ENCODE results near the gene NOX3.
"Not testable (repeated sequence)": the region's sequence is repeated elsewhere in the genome, so short reads cannot be mapped to it uniquely, and the experiment has no call there.

NOX3 gene, protein sequence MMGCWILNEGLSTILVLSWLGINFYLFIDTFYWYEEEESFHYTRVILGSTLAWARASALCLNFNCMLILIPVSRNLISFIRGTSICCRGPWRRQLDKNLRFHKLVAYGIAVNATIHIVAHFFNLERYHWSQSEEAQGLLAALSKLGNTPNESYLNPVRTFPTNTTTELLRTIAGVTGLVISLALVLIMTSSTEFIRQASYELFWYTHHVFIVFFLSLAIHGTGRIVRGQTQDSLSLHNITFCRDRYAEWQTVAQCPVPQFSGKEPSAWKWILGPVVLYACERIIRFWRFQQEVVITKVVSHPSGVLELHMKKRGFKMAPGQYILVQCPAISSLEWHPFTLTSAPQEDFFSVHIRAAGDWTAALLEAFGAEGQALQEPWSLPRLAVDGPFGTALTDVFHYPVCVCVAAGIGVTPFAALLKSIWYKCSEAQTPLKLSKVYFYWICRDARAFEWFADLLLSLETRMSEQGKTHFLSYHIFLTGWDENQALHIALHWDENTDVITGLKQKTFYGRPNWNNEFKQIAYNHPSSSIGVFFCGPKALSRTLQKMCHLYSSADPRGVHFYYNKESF

DNA sequence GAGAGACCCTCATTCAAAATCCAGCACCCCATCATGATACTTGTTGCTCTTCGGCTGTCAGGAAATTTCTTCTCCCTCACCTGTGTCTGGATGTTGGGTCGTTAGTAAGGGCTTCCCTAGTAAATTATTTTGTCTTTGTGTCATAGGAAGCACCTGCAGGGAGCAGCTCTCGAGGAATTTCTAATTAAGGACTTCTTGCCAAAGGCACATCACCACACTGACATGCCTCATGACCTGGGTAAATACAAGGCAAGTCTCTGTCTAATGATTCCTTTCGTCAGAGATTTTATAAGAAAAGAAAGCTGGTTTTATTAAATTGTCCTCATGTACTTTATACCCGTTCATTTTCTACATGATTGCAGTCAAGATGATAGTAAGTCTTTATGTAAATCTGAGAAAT lies at the start of gene NOX3:
NOX3 (minus strand) TSS at position 74 of the 400 bp plus-strand sequence; CDS start at position 35, 39 bp downstream.
- DNase-seq (ENCODE audit: low read depth in 2 of 2): no peak

DNA sequence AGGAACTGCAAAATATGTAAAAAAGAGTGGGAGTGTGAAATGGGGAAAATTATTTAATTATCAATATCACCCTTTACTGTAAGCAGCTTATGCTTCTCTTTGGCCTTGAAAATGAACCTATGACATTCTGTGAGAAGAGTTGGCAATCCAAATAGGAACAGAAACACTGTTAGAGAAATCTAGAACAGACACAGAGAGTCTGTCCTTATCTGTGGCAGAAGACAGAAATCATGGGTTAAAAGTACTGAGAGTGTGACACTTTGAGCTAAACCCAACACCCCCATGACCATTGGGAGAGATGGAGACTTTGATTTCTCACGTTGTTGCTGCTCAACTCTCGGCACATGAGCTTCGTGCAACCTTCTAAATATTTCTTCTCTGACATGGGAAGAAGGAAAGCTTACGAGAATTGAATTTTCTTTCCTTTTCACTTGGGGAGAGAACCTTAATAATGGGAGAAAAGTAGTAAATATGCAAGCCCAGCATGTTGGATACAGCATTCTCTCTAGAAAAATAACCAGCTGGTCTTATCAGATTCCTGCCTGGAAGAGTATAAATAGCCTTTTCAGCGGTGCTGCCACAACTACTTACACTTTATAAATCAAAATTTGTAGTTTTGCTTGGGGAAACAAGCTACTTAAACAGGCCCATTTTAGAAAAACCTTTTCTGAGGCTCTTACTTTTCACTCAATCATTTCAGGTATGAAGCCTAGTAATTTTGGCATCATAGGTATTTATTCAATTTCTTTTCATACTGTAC lies 49.4 kb upstream of the NOX3 start:
- DNase-seq (ENCODE audit: low read depth in 2 of 2): no peak

DNA sequence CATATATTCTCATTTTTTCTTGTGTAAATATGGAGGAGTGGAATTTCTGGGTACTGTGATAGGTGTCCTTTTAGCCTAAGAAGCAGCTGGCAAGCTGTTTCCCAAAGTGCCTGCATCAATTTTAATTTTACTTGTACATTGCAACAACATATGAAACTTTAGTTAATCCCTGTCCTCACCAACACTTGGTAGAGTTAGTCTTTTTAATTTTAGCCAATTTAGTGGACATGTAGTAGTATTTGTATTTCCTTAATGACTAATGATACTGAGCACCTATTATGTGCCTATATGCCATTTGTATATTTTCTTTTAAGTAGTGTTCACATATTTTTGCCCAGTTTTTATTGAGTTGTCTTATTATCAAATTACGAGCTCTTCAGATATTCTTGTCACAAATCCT lies 46.8 kb upstream of the NOX3 start:
- no peak for DNase-seq (ENCODE audit: low read depth in 2 of 2)

DNA sequence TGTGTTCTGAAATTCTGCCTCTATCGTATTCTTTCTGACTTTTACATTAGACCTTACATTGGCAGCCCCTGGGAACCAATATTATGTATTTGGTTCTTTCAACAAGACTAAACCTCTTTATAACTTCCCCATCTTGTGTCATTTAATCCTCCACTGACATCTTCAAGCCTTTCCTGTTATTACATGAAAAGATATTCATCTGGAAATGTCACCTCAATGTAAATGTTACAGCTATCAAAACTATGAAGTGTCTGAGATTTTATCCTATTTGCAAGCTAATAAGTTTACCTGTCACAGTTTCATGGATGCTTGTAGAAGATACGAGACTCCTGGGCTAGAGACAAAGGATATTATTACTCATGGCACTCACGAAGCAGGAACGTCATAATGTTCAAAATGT lies 43.9 kb upstream of the NOX3 start:
- no peak for DNase-seq (ENCODE audit: low read depth in 2 of 2)

DNA sequence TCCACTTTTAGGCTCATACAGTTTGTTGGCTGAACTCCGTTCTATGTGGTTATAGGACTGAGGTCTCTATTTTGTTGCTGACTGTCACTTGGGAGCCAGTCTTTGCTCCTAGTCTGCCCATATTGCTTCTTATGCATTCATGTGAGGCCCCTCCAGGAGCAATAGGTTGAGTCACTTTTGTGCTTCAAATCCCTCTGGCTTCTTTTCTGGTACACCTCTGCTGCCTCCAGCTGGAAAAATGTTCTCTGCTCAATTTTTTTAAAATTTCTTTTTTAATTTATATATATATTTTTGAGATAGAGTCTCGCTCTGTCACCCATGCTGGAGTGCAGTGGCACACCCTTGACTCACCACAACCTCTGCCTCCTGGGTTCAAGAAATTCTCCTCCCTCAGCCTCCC lies 42.7 kb upstream of the NOX3 start:
- no peak for DNase-seq (ENCODE audit: low read depth in 2 of 2)

DNA sequence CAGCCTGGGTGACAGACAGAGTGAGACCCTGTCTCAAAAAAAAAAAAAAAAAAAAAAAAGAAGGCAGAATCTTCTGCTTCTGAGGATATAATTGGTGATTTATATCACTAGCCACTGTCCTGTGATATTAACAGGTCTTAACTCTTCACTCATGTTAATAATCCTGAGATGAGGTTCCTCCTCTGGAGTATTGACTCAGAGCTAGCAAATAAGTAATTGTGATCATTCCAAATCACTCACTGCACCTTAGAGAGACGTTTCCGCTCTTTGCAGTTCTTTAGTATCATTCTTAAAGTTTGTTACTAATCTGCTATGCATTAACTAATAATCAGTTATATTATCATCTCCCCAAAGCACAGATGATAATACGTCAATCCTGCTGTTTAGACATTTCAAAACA lies 41.6 kb upstream of the NOX3 start:
- no peak for DNase-seq (ENCODE audit: low read depth in 2 of 2)

DNA sequence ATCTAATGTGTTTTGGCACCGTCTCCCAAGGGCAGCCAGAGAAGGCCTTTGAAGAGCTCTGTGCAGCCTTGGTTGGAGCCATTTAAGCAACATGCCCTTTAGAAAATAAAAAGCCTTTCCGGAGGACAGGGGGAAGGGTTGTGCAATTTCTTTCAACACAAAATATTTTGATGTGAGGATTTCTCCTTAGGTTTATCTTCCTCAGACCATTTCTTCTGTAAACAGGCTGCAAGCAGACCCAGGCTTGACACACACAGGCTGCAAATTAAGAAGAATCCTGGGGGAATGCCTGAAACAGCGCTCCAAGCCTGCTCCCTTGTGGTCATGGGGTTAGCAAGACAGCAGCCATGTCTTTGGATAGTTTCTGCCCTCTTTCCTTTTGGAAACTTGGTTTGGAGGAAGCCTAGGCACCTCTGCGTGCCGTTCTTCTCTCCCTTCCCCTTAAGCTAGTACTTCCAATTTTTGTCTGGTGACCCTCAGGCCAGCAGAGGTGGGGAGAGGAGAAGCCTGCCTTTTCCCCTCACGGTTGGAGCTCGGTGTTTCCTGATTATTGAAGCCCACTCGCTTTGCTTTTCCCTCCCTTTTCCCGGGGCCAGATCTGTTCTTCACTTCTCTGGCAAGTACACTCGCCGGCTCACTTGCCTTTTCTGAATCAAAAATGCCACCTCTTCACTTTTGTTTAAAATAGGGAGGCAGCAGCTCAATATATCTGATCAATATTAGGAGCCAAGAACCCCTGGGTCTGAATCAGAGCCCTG lies 39.6 kb upstream of the NOX3 start:
- DNase-seq (ENCODE audit: low read depth in 2 of 2): peak; percentile 80

DNA sequence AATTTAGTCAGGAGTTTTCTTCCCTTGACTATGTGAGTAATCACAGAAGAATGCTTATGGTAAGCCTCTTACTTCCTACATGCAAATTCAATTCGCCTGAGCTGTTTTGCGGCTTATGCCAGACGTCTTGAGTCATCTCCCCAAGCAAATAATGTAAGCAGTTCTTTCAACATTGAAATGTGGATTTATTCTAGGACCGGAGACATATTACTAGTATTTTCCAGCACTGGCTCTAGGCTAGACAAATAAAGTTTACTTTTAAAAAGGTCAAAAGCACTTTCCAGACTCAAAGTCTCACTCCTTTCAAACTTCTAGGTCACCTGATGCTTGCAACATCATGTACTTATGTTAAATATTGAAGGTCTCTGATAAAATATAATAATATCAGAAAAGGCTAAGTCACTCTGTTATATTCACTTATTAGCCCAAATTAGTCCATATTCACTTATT lies 38.1 kb upstream of the NOX3 start:
- DNase-seq (ENCODE audit: low read depth in 2 of 2): peak; percentile 99

DNA sequence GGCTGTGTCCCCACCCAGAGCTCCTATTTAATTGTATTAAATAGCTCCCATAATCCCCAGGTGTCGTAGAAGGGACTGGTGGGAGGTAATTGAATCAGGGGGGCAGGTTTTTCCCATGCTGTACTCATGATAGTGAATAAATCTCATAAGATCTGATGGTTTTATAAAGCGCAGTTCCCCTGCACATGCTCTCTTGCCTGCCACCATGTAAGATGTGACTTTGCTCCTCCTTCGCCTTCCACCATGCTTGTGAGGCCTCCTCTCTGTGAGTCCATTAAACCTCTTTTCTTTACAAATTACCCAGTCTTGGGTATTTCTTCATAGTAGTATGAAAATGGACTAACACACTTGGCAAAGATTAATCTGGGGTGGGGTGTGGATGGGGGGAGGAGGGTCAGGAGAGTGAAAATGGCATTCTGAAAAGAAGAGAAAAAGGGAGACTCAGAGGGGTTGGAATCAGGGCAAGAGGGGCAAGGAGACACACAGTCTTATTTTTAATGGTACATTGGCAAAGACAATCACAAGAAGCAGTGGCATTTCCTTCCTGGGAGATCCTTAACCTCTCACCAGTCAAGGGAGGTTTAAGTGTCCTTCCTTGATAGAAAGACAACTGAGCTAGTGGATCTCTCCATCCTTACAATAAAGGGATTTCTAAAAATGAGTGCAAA lies 37.5 kb upstream of the NOX3 start:
- no peak for DNase-seq (ENCODE audit: low read depth in 2 of 2)

DNA sequence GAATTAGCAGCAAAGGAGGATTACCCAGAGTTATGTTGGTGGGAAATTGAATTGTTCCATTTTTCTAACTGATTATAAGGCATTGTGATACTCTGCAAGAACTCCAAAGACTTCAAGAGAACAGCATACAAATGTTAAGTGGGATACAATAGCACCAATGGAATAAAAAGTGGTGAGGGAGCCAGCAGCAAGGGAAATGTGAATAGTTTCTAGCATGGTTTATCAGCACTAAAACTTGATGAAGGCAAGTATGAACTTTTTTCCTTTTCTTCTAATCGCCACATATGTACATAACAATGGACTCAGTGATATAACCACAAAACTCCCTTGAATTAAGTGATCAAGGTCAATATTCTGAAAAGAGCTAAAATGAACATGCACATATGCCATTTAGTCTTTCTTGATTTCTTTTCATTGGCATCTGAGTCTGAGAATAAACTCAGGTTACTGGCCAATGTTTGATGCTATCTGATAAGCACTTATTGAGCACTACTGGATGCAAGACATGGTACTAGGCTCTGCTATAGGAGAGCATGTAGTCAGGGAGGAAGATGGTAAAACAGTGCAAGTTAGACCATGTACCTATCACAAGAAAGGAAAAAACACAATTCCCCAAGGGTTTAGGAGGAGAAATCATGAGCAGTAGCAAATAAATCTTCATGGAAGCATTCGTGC lies 36.6 kb upstream of the NOX3 start:
- DNase-seq (ENCODE audit: low read depth in 2 of 2): no peak

DNA sequence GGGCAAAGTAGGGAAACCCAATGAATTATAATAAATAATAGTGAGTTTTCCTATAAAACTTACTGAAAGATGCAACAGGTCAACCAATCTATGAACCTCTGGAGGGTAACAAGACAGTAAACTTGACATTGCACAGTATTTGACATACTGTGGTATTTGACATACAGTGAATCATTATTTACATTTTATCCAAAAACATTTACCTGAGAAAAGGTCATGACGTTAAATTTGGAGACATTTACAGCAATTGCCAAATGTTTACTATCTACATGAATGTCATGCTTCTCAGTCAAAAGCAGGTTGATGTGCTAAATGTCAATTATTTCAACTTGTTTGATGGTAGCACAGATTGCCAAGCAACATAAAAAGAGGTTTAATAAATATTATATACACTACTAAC lies 35.8 kb upstream of the NOX3 start:
- no peak for DNase-seq (ENCODE audit: low read depth in 2 of 2)

DNA sequence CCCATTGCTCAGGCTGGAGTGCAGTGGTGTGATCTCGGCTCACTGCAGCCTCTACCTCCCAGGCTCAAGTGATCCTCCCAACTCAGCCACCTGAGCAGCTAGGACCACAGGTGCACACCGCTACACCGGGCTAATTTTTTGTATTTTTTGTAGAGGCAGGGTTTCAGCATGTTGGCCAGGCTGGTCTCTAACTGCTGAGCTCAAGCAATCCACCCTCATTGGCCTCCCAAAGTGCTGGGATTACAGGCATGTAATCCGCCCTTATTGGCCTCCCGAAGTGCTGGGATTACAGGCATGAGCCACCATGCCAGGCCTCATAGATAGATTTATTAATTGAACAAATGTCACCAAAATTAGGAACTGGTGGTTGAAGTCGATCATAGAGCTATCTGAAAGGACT lies 32.6 kb upstream of the NOX3 start:
- DNase-seq (ENCODE audit: low read depth in 2 of 2): not testable (repeated sequence)

DNA sequence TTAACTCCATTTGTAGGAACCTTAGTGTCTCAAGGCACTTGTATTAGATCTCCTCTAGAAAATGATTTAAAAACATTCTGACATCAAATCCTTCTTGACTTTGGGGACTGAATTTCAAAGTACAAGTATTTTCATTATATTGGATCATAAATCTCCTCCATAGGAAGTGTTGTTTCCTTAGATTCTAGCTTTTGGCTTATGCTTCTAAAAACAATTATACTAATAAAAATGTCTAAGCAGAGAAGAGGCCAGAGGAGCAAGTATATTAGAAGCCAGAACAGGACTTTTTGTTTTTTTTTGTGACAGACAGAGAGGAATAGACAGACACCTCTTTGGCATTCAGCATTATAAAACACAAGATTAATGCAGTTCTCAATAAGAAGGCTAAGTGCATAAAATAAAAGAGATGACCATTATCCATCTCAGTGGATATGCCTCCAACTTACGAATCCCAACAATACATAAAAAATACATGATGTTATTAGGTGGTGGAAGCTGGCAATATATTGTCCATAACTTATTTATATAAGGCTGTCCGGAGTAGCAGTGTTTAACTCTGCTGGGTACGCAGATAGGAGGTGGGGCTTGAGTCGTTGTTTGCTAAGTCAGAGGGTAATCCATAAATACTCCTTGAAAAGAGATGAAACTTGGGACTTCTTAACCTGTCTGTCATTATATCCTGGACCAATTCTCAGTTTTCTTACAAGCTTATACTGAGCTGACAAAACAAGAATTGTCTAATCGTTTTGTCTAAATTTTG lies 31.9 kb upstream of the NOX3 start:
- DNase-seq (ENCODE audit: low read depth in 2 of 2): no peak

DNA sequence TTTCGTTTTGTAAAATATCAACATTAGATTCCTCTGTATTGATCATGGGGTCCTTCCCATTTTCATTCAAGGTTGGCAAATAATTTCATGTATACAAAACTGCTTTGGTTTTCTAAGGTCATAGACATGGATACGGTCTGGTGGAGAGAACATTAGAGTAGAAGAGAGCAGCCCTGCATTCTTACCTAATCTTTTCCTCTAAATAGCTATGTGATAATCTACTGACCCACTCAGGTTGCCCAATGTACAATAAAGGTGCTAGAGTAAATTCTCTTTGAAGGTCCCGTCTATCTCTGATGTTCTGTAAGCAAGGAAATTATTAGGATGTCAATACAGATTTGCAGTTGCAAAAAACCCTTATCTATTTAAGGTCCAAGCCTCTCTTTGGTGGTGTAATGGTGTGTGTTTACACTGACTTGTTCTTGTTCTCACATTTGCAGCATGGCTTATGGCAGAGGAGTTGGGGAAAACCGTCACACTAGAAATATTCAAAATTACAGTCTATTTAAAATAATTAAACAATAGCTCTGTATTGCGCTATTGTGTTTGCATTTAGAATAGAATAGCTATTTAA lies 31.2 kb upstream of the NOX3 start:
- no peak for DNase-seq (ENCODE audit: low read depth in 2 of 2)

DNA sequence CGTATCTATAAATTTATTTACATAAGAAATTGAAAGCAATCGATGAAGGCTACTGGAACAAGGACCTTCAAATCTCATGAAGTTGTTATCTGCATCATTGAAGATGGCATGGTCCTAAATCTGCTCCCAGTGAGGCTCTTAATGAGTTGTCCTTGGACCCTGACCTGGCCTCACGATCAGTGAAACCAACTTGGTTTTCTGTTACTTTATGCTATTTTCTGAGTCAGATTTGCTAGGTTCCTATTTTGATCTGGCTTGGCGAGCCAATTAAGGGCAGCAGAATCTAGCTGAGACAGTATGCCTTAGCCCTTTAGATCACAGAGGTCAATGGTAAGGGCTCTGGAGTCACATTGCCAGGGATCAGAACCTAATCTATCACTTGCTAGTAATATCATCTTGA lies 30.1 kb upstream of the NOX3 start:
- no peak for DNase-seq (ENCODE audit: low read depth in 2 of 2)

DNA sequence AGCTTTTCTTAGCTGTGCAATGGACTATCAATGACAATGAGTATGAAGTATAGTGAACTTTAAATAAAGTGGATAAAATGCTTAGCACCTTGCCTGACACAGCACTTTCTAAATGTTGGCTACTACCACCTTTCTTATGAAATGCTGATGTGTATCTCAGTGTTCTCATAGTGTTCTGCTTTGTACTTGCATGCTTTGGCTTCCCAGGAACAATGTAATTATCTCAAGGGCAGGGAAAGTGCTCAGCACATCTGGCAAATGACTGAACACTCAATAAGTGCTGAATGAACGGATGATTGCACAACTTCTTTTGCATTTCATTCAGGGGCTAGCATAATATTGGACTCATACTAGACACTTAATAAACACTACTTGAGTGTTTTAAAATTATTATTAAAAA lies 28.2 kb upstream of the NOX3 start:
- DNase-seq (ENCODE audit: low read depth in 2 of 2): peak; percentile 71 to 75

DNA sequence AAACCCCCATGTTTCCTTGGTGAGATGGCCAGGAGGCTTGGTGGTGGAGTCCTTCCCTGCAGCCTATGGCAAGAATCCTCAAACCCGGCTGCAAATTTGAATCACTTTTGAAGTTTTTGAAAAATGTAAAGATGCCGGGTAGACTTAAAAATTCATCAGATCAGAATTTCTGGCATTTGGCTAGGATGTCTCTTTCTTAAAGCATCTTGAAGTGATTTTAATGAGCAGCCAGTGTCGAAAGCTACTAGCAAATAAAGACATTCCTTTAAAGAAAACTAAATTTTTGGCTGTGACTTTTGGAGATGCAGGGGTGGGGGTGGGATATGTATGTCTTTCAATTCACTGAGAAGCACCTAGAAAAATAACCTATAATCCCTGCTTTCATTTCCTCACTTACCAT lies 25.6 kb upstream of the NOX3 start:
- peak; percentile 89 to 91 for DNase-seq (ENCODE audit: low read depth in 2 of 2)

DNA sequence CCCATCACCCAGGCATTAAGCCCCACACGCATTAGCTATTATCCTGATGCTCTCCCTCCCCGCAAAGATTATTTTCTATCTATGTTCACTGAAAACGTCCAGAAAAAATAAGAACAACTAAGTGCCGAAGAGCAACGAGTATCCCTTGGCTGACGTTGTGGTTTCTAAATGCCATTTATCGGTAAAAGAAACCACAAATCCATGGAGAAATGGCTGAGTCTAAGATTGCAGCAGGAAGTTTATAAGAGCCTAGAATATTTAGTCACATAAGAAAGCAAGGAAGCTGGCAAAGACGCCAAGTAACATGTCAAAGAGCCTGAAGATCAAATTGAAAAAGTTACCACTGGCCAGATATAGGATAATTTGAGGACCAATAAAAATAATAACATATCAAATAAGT lies 18.1 kb upstream of the NOX3 start:
- no peak for DNase-seq (ENCODE audit: low read depth in 2 of 2)

DNA sequence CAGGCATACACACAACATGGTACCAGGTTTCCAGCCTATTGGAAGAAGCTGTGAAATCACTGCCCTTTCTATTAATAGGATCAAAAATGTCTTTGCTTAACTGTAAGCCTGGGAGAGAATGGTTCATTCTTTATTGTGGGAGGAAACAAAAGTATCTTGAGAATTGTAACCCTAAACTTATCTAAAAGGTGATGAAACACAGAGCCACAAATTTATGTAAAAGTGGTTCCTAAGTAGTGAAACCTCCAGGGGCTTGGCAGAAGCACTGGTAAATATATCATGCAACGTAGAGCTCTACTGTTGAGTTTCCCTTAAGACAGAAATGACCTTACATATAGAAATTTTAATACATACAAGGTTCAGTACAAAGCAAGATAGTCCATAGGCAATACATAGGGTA lies 17.2 kb upstream of the NOX3 start:
- DNase-seq (ENCODE audit: low read depth in 2 of 2): peak; percentile 70 to 74

All from fibroblast of skin of left quadriceps (primary cell).